K562 (cell line): ENCODE data around the gene TM9SF3. TPM values are rescaled to one million over a fixed set of nuclear protein-coding genes. Genes with fewer than 3 reads are reported as not detected.

Source experiments
- ATAC-seq: fragments of 200-7000 bp; cut with Tn5 transposase; 3 replicates; pipeline ENCODE4 v1.9.1; 2020; ENCODE audit warnings: moderate library complexity
- BruUV-seq: library from RNA; stranded (reverse); fragments of 400-500 nt; replicated peaks from 2 replicates; lab custom pipeline; 2021; lab: Mats Ljungman, UMichigan
- CTCF ChIA-PET: fragments of 300-600 bp; formaldehyde crosslinking; extraction: SDS; loops from one replicate; lab custom pipeline; 2021; ENCODE audit warnings: low intra/inter-chr PET ratio; lab: Yijun Ruan, JAX
- POLR2A ChIA-PET: fragments of 300-600, 350-650 bp; sonication (Branson Sonifier 250); formaldehyde crosslinking; extraction: SDS; loops from one replicate; lab custom pipeline; 2021; ENCODE audit warnings: antibody characterized with exemption, inconsistent platforms; lab: Yijun Ruan, JAX
- DNase-seq, 4 experiments: peaks; one replicate each; pipeline versions ENCODE4 v3.0.0 to v3.0.0-alpha.2; 2011 to 2018; ENCODE audit warnings: low spot score in 3 of 4, mixed read lengths in 3 of 4; ENCODE audit errors: extremely low read depth in 1 of 4
- FAIRE-seq: peaks from 2 replicates; lab custom pipeline; 2011; peaks lifted over from hg19 to GRCh38; lab: Jason Lieb, UNC
- H2AFZ ChIP-seq: 2 replicates; pipeline ENCODE4 v1.6.0; 2011; ENCODE audit warnings: low read depth, low read length, control low read depth, inconsistent platforms
- H3K27ac ChIP-seq: fragments of 200-600 bp; 3 replicates; pipeline ENCODE4 v1.8.0; 2011; ENCODE audit warnings: low read depth, mild to moderate bottlenecking, control low read depth, inconsistent platforms, low read length, moderate library complexity, mixed read lengths; ENCODE audit errors: extremely low read depth
- H3K27me3 ChIP-seq, 2 experiments: fragments of 300-600 bp in 1 of 2; 2 replicates in 1 of 2; 3 replicates in 1 of 2; pipeline versions ENCODE4 v1.6.0 to v1.8.0; 2011; ENCODE audit warnings: inconsistent platforms in 2 of 2, low read length in 2 of 2, mild to moderate bottlenecking in 1 of 2, mixed read lengths in 1 of 2, moderate library complexity in 1 of 2; ENCODE audit not compliant: control insufficient read depth in 2 of 2, insufficient read depth in 2 of 2
- H3K36me3 ChIP-seq: fragments of 300-600 bp; 3 replicates; pipeline ENCODE4 v1.8.0; 2011; ENCODE audit warnings: mild to moderate bottlenecking, low read length, inconsistent platforms; ENCODE audit not compliant: control insufficient read depth, insufficient read depth
- H3K4me1 ChIP-seq, 2 experiments: fragments of 200-600 bp in 1 of 2; replicated peaks in 1 of 2; 2 replicates in 1 of 2; 3 replicates in 1 of 2; pipeline versions ENCODE4 v1.5.1 to v1.8.0; 2011; ENCODE audit warnings: inconsistent platforms in 2 of 2, low read length in 2 of 2, mild to moderate bottlenecking in 1 of 2, mixed read lengths in 1 of 2, moderate library complexity in 1 of 2; ENCODE audit not compliant: control insufficient read depth in 2 of 2, insufficient read depth in 2 of 2
- H3K4me2 ChIP-seq: 2 replicates; pipeline ENCODE4 v1.6.1; 2011; ENCODE audit warnings: low read length, control low read depth, inconsistent platforms, mixed read lengths; ENCODE audit not compliant: insufficient read depth
- H3K4me3 ChIP-seq: fragments of 200-600 bp; sonication (generic), shearing (Covaris generic); 2 replicates; pipeline ENCODE4 v1.5.1; 2016; ENCODE audit warnings: control low read depth, inconsistent platforms
- H3K79me2 ChIP-seq: fragments of 200-600 bp; 3 replicates; pipeline ENCODE4 v1.8.0; 2011; ENCODE audit warnings: low read length, inconsistent platforms; ENCODE audit not compliant: control insufficient read depth, insufficient read depth
- H3K9ac ChIP-seq, 2 experiments: 2 replicates each; pipeline versions ENCODE4 v1.6.0 to v1.6.1; 2011; ENCODE audit warnings: low read depth in 2 of 2, low read length in 2 of 2, control low read depth in 1 of 2, inconsistent platforms in 1 of 2, mild to moderate bottlenecking in 1 of 2, mixed read lengths in 1 of 2; ENCODE audit not compliant: insufficient read depth in 1 of 2
- H3K9me1 ChIP-seq: one replicate; pipeline ENCODE4 v1.6.0; 2011; ENCODE audit warnings: inconsistent platforms, mild to moderate bottlenecking, low read length, moderate library complexity; ENCODE audit not compliant: control insufficient read depth, insufficient read depth
- H3K9me3 ChIP-seq: replicated peaks from 2 replicates; pipeline ENCODE4 v1.5.1; 2011; ENCODE audit warnings: low read depth, low read length, inconsistent platforms; ENCODE audit not compliant: control insufficient read depth, insufficient read depth
- H4K20me1 ChIP-seq: replicated peaks from 2 replicates; pipeline ENCODE4 v1.6.1; 2011; ENCODE audit warnings: low read length, inconsistent platforms, mixed read lengths; ENCODE audit not compliant: control insufficient read depth, insufficient read depth
- CBFA2T2 ChIP-seq: fragments of 450-650 bp; conservative IDR thresholded peaks from 2 replicates; pipeline ENCODE4 v1.6.1; 2017; ENCODE audit warnings: mild to moderate bottlenecking
- CBFA2T3 ChIP-seq: fragments of 450-650 bp; IDR thresholded peaks from 2 replicates; pipeline ENCODE4 v1.6.1; 2017
- GABPA ChIP-seq: fragments of 200-800 bp; sonication (Bioruptor generic); conservative IDR thresholded peaks from 2 replicates; pipeline ENCODE4 v1.6.1; 2016; ENCODE audit warnings: low read depth, missing genetic modification characterization, missing compliant biosample characterization
- HDAC3 ChIP-seq: fragments of 450-650 bp; IDR thresholded peaks from 2 replicates; pipeline ENCODE4 v1.6.1; 2018; ENCODE audit warnings: borderline replicate concordance, mild to moderate bottlenecking, moderate library complexity; ENCODE audit not compliant: partially characterized antibody
- LARP7 ChIP-seq: fragments of 450-650 bp; IDR thresholded peaks from 2 replicates; pipeline ENCODE4 v1.6.1; 2016
- MEIS2 ChIP-seq: fragments of 450-650 bp; IDR thresholded peaks from 2 replicates; pipeline ENCODE4 v1.6.1; 2014; ENCODE audit warnings: mild to moderate bottlenecking; ENCODE audit not compliant: partially characterized antibody
- NFATC3 ChIP-seq: fragments of 450-650 bp; IDR thresholded peaks from 2 replicates; pipeline ENCODE4 v1.6.1; 2017; ENCODE audit warnings: mild to moderate bottlenecking
- NR2C1 ChIP-seq, 2 experiments: fragments of 450-650 bp; IDR thresholded peaks; 2 replicates each; pipeline ENCODE4 v1.6.1; 2017; ENCODE audit warnings: mild to moderate bottlenecking in 2 of 2, antibody characterized with exemption in 1 of 2, inconsistent platforms in 1 of 2, missing compliant biosample characterization in 1 of 2, missing genetic modification characterization in 1 of 2
- NR2C2 ChIP-seq, 2 experiments: fragments of 200-800 bp in 1 of 2; sonication (Bioruptor generic) in 1 of 2; sonication (generic) in 1 of 2; formaldehyde crosslinking in 1 of 2; IDR thresholded peaks; 2 replicates each; pipeline versions ENCODE4 v1.6.1 to v1.8.0; 2016 to 2022; ENCODE audit warnings: mild to moderate bottlenecking in 1 of 2, missing compliant biosample characterization in 1 of 2, missing genetic modification characterization in 1 of 2, missing genetic modification reagents in 1 of 2
- POLR2A ChIP-seq: fragments of 450-650 bp; conservative IDR thresholded peaks from 2 replicates; pipeline ENCODE4 v1.6.1; 2016
- POLR2B ChIP-seq: fragments of 450-650 bp; IDR thresholded peaks from 2 replicates; pipeline ENCODE4 v1.6.1; 2018; ENCODE audit warnings: low read depth; ENCODE audit not compliant: partially characterized antibody
- SUPT5H ChIP-seq: fragments of 450-650 bp; IDR thresholded peaks from 2 replicates; pipeline ENCODE4 v1.6.1; 2016
- TAL1 ChIP-seq: fragments of 450-650 bp; IDR thresholded peaks from 2 replicates; pipeline ENCODE4 v1.6.1; 2016; ENCODE audit warnings: mild to moderate bottlenecking
- TCF3 ChIP-seq: sonication (generic); formaldehyde crosslinking; IDR thresholded peaks from 2 replicates; pipeline ENCODE4 v1.4.0; 2020; ENCODE audit warnings: mild to moderate bottlenecking, missing genetic modification reagents
- ZNF347 ChIP-seq: fragments of 450-650 bp; formaldehyde crosslinking; IDR thresholded peaks from 2 replicates; pipeline ENCODE4 v1.4.0; 2020; ENCODE audit warnings: low read depth, mild to moderate bottlenecking, moderate library complexity
- WGBS: fragments of 100-300 bp; shearing (Covaris generic); methylation state at CpG from one replicate; pipeline ENCODE4 v1.1.6; 2016; ENCODE audit warnings: low coverage, mixed read lengths; ENCODE audit not compliant: insufficient coverage; ENCODE audit errors: missing lambda C conversion rate; 5-methylcytosine and 5-hydroxymethylcytosine counted together
- in situ Hi-C: fragments of 300-500 bp; cut with MboI; formaldehyde crosslinking; loops from 4 replicates; pipeline ENCODE4 v1.15.0; 2018; ENCODE audit warnings: inconsistent platforms, mixed read lengths
- intact Hi-C: fragments of 100-400 bp; cut with micrococcal nuclease; formaldehyde crosslinking; loops from 2 replicates; pipeline ENCODE4 v1.14.2; 2022
- polyA plus RNA-seq, 8 experiments: library from polyadenylated mRNA; depleted of rRNA in 4 of 8; stranded (reverse) in 5 of 8; unstranded in 3 of 8; fragments of >200 nt; fragmentation: Nextera tagmentation in 2 of 8; fragmentation: Illumina TruSeq in 1 of 8; extraction: Ambion mirVana in 2 of 8; extraction: Trizol in 1 of 8; gene quantifications; 2 replicates each; pipeline versions ENCODE4 v1.2.1 to v1.2.3, GENCODE V29; 2011 to 2014; ENCODE audit warnings: inconsistent platforms in 1 of 8, missing spikeins in 1 of 8
- total RNA-seq, 7 experiments: library from RNA; depleted of rRNA in 6 of 7; stranded (reverse); fragments of >200 nt in 6 of 7; fragmentation: Illumina TruSeq in 2 of 7; extraction: Trizol in 2 of 7; gene quantifications; 2 replicates each; pipeline versions ENCODE4 v1.2.1 to v1.2.3, GENCODE V29; 2011 to 2021; ENCODE audit warnings: low replicate concordance in 1 of 7
- TF ChIP-seq, protein P1 (sequence below): fragments of 450-650 bp; IDR thresholded peaks from 2 replicates; pipeline ENCODE4 v1.6.1; 2016

The TM9SF3 gene
- total and polyA plus RNA-seq, 9 of the 15 experiments (the other 6 are each of a cell fraction or from before 2014, with no cell fraction given) = 16.1 to 63.1 (median 34.9) TPM

DNA sequence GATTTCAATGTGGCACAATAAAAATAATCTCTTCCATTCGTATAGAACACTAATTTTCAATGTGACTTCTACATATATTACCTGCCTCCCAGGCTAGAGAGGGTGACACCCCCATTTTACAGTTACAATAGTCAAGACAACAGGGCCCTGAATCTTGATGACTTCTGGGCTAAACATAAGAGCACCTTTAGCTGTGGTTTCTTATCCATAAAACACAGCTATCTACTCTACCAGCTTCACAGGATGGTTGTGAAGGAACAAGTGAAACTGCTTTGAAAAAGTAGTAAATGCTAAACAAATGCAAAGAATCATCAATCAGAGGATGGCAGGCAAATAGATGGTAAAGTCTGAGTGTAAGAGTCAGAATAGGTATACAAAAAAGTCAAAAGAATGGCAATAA is 69.5 kb downstream of the TM9SF3 start (continued):
- TF ChIP-seq TCF3 = peak; percentile 65
- no peak for TF ChIP-seq ZNF347 (CRISPR knock-in tag)
- no peak for TF ChIP-seq NFATC3
- no peak for TF ChIP-seq NR2C2 (CRISPR knock-in tag; IDR thresholded peaks at IDR 0.05)
- TF ChIP-seq NR2C2 (tag; IDR thresholded peaks at IDR 0.05) = no peak
- TF ChIP-seq CBFA2T3 = peak; percentile 49; the same call in 1 of the 2 replicates
- TF ChIP-seq HDAC3 = no peak
- TF ChIP-seq LARP7 = no peak
- TF ChIP-seq, protein P1, sequence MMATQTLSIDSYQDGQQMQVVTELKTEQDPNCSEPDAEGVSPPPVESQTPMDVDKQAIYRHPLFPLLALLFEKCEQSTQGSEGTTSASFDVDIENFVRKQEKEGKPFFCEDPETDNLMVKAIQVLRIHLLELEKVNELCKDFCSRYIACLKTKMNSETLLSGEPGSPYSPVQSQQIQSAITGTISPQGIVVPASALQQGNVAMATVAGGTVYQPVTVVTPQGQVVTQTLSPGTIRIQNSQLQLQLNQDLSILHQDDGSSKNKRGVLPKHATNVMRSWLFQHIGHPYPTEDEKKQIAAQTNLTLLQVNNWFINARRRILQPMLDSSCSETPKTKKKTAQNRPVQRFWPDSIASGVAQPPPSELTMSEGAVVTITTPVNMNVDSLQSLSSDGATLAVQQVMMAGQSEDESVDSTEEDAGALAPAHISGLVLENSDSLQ = peak; percentile 38; the same call in 1 of the 2 replicates
- peak; percentile 46 for TF ChIP-seq MEIS2
- TF ChIP-seq CBFA2T2 = 0 out of 2 replicates have a peak, but pooled peaks have one; percentile 8
- TF ChIP-seq TAL1 = peak; percentile 17; the same call in 1 of the 2 replicates

DNA sequence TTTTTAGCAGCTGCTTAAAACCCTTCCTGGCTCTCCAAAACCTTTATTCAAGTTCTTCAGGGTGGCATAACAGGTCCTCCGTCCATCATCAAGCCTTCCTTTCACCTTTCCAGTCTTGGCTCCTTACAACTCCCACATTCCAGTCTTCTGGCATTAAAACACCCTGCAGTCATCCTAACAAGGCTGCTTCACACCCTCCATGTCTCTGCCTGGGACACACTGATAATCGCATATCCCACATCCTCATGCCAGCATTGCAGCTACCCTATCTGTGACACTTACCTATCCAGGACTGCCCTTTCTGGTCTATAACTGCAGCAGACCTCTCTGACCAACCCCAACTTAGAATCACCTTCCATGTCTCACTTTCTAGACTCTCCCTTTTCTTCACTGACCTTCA is 70.5 kb downstream of the TM9SF3 start:
- Histone ChIP-seq H3K4me3 (no peak overlapping the region), H3K4me2 (no peak overlapping the region), H3K27me3 (peaks cover 0 to 29% of the 10 kb centered on the region in 2 experiments; a peak in 3 of 5 replicates), H3K79me2 (no peaks in the 10 kb centered on the region), H3K9me3 (no peaks in the 10 kb centered on the region), H3K4me1 (peaks cover 4 to 21% of the 10 kb centered on the region in 2 experiments; a peak in 4 of 5 replicates), H3K9me1 (no peaks in the 10 kb centered on the region), H3K9ac (no peak overlapping the region), H2AFZ (no peak overlapping the region), H3K36me3 (peaks cover 9% of the 10 kb centered on the region; the same call in 1 of the 3 replicates), H3K27ac (no peak overlapping the region), H4K20me1 (0 out of 2 replicates have a peak, but pooled peaks cover 8% of the 10 kb centered on the region)
- intact Hi-C loops = loop anchor here (10.0 kb wide), 1 partner anchor 98 kb away; no protein-coding TSS in a partner anchor
- BruUV-seq = TSS peak; percentile 9
- ChIA-PET POLR2A (interaction anchor here (0.8 to 1.1 kb wide), 2 partner anchors 139 to 519 kb away, joined by 3 read pairs; no protein-coding TSS in a partner anchor), CTCF (no interaction called here)
- TF ChIP-seq GABPA (tag) (no peak), POLR2B (peak; percentile 54), SUPT5H (peak; percentile 54), POLR2A (peak; percentile 61), NR2C1 (IDR thresholded peaks at IDR 0.05) (no peak), NR2C1 (tag; IDR thresholded peaks at IDR 0.05) (no peak)
- in situ Hi-C loops = no loop called here
- ATAC-seq (no peak), DNase-seq (no peak), FAIRE-seq (no peak)
- 77% methylated on average over 2 of the region's 2 CpGs for WGBS
